GM21360 (cell line): ENCODE measurements around the gene SEC24C.

Experiments
- ATAC-seq: cut with Tn5 transposase; IDR thresholded peaks from one replicate; pipeline ENCODE4 v1.9.1; 2021; ENCODE audit warnings: mild to moderate bottlenecking, moderate library complexity; ENCODE audit not compliant: unreplicated experiment

SEC24C gene

GRCh38 chr10:73809061-73809818 is 65.1 kb downstream of the SEC24C start:
- ATAC-seq = no peak

- ATAC-seq = no peak
These were observed 66.2 kb downstream of the SEC24C start for GRCh38 chr10:73810358-73810734.

- ATAC-seq = peak; percentile 29
These were observed 66.7 kb downstream of the SEC24C start for GRCh38 chr10:73810735-73811465.

GRCh38 chr10:73812657-73813056 is 68.5 kb downstream of the SEC24C start:
- ATAC-seq = no peak

GRCh38 chr10:73813333-73813732 is 69.2 kb downstream of the SEC24C start:
- ATAC-seq = no peak

- ATAC-seq = no peak
These were observed 70.2 kb downstream of the SEC24C start for GRCh38 chr10:73814276-73814895.

- no peak for ATAC-seq
These were observed 70.9 kb downstream of the SEC24C start for GRCh38 chr10:73814896-73815718.

GRCh38 chr10:73815719-73816030 is 71.5 kb downstream of the SEC24C start:
- ATAC-seq = no peak

- ATAC-seq = no peak
These were observed 73.0 kb downstream of the SEC24C start for GRCh38 chr10:73816917-73817729.

GRCh38 chr10:73817826-73818225 is 73.7 kb downstream of the SEC24C start:
- ATAC-seq = no peak

GRCh38 chr10:73818402-73818801 is 74.2 kb downstream of the SEC24C start:
- no peak for ATAC-seq

GRCh38 chr10:73819081-73819480 is 74.9 kb downstream of the SEC24C start:
- ATAC-seq = no peak

GRCh38 chr10:73819513-73820093 is 75.4 kb downstream of the SEC24C start:
- no peak for ATAC-seq
